ENCODE results near the gene GNAL.
"Not testable (repeated sequence)": the region's sequence is repeated elsewhere in the genome, so short reads cannot be mapped to it uniquely, and the experiment has no call there.

The GNAL gene

DNA sequence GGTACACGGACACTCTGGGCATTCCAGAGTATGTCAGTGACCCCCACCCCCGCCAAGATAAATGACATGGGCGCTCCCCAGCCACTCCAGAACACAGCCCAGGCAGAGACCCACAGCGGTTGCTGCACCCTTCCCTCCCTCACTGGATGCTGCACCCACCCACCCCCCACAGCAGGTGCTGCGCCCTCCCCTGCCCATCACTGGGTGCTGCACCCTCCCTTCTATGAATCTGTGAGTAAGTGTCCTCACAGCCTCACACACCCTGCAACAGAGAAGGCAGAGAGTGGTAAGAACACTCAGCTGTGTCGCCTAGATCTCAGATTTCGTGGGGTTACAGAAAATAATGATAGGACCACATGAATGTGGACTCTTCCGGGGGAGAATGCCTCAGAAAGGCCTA, 185.6 kb downstream of the GNAL start:
- no peak for DNase-seq (ENCODE audit: low read depth)

GRCh38 chr18:11877497-11878135, 188.6 kb downstream of the GNAL start:
- DNase-seq (ENCODE audit: low read depth) = no peak

- no peak for DNase-seq (ENCODE audit: low read depth)
These were observed 191.7 kb downstream of the GNAL start for GRCh38 chr18:11880586-11881304.

DNA sequence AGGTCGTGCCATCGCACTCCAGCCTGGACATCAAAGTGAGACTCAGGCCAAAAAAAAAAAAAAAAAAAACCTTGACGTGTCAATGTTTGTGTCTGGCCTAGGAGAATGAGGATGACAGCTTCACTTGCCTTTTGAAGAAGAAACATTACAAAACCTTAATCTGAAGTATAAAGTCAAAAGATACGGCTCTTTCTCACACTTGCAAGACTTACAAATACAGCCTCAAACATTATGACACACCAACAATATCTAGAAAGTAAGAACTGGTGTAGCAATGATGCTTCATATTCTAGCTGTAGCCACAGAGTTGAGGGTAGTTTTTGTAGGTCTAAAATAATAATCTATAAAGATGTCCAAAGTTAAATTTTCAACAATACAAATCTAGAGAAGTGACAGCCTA, 193.6 kb downstream of the GNAL start:
- no peak for DNase-seq (ENCODE audit: low read depth)

GRCh38 chr18:11883153-11883552, 194.1 kb downstream of the GNAL start:
- DNase-seq (ENCODE audit: low read depth) = no peak

DNA sequence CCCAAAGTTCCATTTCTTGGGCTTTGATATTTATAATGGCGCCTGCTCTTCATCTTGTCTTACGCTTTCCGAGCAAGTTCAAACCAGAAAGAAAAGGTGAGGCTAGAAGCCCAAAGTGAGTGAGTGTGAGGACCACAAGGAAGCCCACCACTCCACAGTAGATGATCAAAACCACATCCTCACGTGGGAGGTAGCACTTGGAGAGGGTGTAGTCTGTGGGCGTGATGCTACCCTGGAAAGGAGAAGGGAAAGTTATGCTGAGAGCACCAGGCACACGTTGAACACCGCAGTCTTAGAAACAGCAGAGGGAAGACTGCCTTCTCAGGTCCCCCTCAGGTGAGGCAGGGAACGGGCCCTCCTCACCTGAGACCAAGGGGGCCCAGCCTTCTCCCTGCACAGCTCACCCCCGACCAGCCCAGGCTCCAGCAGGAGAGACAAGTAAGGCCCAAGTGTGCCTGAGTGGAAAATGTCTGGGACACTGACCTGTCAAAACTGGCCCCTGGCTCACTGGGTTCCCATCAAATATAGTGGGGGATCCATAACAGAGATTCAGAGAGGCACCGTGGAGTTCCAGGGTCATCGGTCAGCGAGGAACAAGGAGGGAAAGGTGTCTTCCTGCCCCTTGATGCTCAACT, 195.4 kb downstream of the GNAL start:
- DNase-seq (ENCODE audit: low read depth) = no peak

DNA sequence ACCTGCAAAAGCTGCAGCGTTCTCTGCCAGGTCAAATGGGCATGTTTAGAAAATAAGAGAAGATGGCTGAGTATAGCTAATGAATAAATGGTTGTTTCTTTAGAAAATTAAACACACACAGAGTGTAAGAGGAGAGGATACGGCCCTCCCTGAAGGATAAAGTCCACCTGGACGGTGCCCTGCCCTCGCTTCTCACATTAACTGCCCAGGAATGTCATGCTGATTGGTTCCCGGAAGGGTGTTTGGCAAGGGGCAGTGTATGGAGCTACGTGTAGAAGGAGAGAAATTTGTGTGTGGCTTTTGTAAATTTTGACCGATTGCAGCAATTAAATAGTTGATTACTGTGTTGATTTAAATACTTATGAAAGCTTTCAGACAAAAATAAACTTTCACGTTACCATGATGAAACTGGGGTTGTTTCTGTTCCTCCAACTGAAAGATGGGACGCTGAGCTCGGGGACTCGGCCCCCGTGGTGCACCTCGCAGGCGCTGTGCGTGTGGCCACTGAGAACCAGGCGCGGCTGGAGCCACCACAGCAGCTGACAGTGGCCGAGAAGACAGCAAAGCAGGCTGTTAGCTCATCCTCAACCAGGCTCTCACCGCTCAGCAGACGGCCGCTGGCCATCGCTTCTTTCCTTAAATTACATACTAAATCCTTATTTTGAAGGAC, 196.3 kb downstream of the GNAL start:
- no peak for DNase-seq (ENCODE audit: low read depth)

DNA sequence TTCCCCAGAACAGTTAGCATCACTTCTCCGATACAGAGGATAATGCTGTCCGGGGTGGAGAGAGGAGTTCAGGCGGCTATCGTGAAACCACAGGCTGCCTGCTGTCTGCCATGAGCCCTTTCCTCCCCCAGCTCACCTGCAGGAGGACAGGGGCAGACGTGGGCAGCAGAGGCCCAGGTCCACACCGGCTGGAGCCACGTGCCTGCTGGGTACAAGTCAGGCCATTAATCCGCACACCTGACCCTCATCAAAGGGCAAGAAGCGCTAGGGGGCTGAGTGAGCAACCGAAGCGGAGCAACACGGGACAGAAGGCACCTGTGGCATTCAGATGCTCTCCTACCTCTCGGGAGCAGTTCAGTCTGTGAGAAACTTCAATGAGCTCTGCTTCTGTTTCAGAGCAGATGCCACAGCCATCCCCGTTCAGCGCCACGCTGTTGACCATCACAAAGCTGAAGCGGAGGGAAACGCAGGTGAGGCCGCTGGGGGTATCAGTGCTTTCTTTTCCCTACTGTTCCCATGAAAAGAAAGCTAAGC, 197.6 kb downstream of the GNAL start:
- DNase-seq (ENCODE audit: low read depth) = no peak

- DNase-seq (ENCODE audit: low read depth) = peak; percentile 76
These were observed 198.5 kb downstream of the GNAL start for GRCh38 chr18:11887328-11888128.

GRCh38 chr18:11888726-11889125, 199.7 kb downstream of the GNAL start:
- DNase-seq (ENCODE audit: low read depth) = no peak

DNA sequence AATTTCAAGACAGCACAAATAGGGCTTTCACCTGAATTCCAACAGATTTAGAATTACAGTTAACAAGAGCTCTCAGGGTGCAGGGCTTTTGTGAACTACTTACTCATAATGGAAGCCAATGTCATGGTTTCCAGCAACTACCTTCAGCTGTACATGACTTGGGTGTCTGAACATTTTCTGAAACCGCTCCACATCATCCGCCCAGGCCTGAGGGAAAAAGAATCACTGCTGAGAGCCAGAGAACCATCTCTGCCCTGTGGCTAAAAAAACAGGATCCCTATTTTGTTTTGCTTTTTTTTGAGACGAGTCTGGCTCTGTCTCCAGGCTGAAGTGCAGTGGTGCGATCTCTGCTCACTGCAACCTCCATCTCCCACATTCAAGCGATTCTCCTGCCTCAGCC, 200.2 kb downstream of the GNAL start:
- no peak for DNase-seq (ENCODE audit: low read depth)

GRCh38 chr18:11891737-11892136, 202.7 kb downstream of the GNAL start:
- DNase-seq (ENCODE audit: low read depth) = no peak

DNA sequence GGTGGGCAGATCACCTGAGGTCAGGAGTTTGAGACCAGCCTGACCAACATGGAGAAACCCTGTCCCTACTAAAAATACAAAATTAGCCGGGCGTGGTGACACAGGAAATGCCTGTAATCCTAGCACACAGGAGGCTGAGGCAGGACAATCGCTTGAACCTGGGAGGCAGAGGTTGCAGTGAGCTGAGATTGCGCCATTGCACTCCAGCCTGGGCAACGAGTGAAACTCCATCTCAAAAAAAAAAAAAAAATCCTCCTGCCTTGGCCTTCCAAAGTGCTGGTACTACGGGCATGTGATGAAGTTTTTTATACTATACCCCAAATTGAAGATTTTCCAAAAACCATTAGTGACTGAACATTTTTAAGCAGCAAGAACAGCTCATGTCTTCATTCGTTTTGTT, 203.4 kb downstream of the GNAL start:
- not testable (repeated sequence) for DNase-seq (ENCODE audit: low read depth)

- no peak for DNase-seq (ENCODE audit: low read depth)
These were observed 208.7 kb downstream of the GNAL start for GRCh38 chr18:11897781-11898180.

- DNase-seq (ENCODE audit: low read depth) = no peak
These were observed 210.0 kb downstream of the GNAL start for GRCh38 chr18:11899063-11899462.

- DNase-seq (ENCODE audit: low read depth) = no peak
These were observed 212.9 kb downstream of the GNAL start for GRCh38 chr18:11901826-11902438.

DNA sequence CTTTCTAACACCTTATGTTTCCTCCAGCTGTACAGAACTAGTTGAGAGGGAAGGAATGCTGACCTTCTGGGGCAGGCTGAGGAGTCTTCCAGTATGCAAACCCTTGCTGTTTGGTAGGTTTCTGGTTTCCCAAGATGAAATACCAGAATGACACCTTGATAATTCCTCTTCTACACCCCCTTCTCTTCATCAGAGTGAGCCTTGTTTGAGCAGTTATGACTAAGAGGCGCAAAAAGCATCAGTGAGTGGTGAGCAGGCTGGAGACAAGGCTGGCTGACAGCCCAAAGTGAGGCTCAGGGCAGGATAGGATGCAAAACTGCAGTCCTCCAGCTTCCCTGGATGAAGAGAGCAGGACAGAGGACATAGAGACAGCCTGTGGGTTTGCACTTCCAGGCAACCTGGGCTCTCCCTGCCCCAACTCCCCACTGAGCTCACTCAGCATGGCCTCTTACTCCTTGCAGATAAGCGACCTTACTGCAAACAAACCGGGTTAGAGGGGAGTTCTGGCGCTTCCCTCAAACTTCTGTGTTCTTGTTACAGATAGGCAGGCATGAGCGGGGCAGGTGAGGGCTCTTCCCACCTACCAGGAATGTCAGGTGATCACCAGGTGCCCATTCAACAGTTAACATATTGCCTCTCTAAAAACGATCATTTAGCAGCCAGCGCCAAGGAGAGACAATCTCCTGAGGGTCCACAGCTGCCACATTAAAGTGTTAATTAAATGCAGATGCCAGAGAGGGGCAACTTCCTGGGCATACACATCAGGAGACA, 213.6 kb downstream of the GNAL start:
- peak; percentile 51 for DNase-seq (ENCODE audit: low read depth)

- DNase-seq (ENCODE audit: low read depth) = no peak
These were observed 216.5 kb downstream of the GNAL start for GRCh38 chr18:11905613-11906012.

DNA sequence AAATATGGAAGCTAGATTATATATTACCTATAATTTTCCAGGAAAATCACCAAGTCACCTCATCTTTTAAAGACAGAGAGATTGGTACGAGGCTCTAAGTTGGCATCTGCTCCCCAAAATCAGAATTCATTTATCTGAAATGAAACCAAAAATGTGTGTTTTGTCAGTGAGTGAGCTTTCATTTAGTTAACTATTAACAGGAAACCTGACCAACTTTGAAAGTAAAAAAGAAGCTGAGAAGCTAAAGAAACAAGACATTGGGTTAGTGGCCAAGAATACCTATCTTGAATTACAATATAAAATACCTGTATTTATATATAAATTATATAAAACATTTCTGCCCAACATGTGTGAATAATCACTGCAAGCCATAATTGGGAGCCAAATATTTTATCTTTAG, 217.1 kb downstream of the GNAL start:
- DNase-seq (ENCODE audit: low read depth) = no peak
